GM23338 (cell line): ENCODE measurements around the gene DBNL. TPM values are rescaled to one million over a fixed set of nuclear protein-coding genes. Genes with fewer than 3 reads are reported as not detected.

Source experiments
- ATAC-seq: fragments of 200-7000 bp; cut with Tn5 transposase; 3 replicates; pipeline ENCODE4 v1.9.1; 2020
- DNase-seq: peaks from one replicate; pipeline ENCODE4 v3.0.0-alpha.2; 2015; ENCODE audit warnings: low spot score
- H2AFZ ChIP-seq: fragments of 200-600 bp; sonication (generic); 2 replicates; pipeline ENCODE4 v1.8.0; 2016; ENCODE audit warnings: antibody characterized with exemption, mild to moderate bottlenecking, moderate library complexity
- H3F3A ChIP-seq: fragments of 200-600 bp; sonication (generic); replicated peaks from 2 replicates; pipeline ENCODE4 v1.8.0; 2017; ENCODE audit warnings: antibody characterized with exemption, mixed run types, low read depth
- H3K27ac ChIP-seq: fragments of 200-600 bp; sonication (generic); 2 replicates; pipeline ENCODE4 v1.6.1; 2016; ENCODE audit warnings: low read depth
- H3K27me3 ChIP-seq: fragments of 200-600 bp; sonication (generic); 2 replicates; pipeline ENCODE4 v1.8.0; 2016; ENCODE audit warnings: mild to moderate bottlenecking, mixed run types, moderate library complexity; ENCODE audit not compliant: insufficient read depth
- H3K36me3 ChIP-seq: fragments of 200-600 bp; sonication (generic); 2 replicates; pipeline ENCODE4 v1.8.0; 2016; ENCODE audit warnings: mild to moderate bottlenecking; ENCODE audit not compliant: insufficient read depth
- H3K4me1 ChIP-seq: fragments of 200-600 bp; sonication (generic); 2 replicates; pipeline ENCODE4 v1.8.0; 2016; ENCODE audit warnings: mild to moderate bottlenecking, moderate library complexity; ENCODE audit not compliant: insufficient read depth
- H3K4me2 ChIP-seq: fragments of 200-600 bp; sonication (generic); 2 replicates; pipeline ENCODE4 v1.7.1; 2017; ENCODE audit warnings: mixed run types
- H3K4me3 ChIP-seq: fragments of 200-600 bp; sonication (generic); 2 replicates; pipeline ENCODE4 v1.6.1; 2016; ENCODE audit warnings: mixed run types
- H3K79me2 ChIP-seq: fragments of 200-600 bp; sonication (generic); replicated peaks from 2 replicates; pipeline ENCODE4 v1.8.0; 2017; ENCODE audit warnings: mild to moderate bottlenecking; ENCODE audit not compliant: insufficient read depth
- H3K9me2 ChIP-seq: fragments of 200-600 bp; sonication (generic); 2 replicates; pipeline ENCODE4 v1.8.0; 2017; ENCODE audit not compliant: insufficient read depth
- H4K20me1 ChIP-seq: fragments of 200-600 bp; sonication (generic); replicated peaks from 2 replicates; pipeline ENCODE4 v1.8.0; 2017; ENCODE audit warnings: mild to moderate bottlenecking; ENCODE audit not compliant: insufficient read depth
- H3K27ac Mint-ChIP-seq: 2 replicates; pipeline ENCODE4 v1.8.0; 2020; ENCODE audit warnings: inconsistent platforms, mild to moderate bottlenecking, moderate library complexity, mixed read lengths
- H3K27me3 Mint-ChIP-seq: 3 replicates; pipeline ENCODE4 v1.8.0; 2022; ENCODE audit warnings: low read depth, mild to moderate bottlenecking, moderate library complexity, mixed read lengths, inconsistent platforms; ENCODE audit not compliant: insufficient read depth, poor library complexity
- H3K36me3 Mint-ChIP-seq: 3 replicates; pipeline ENCODE4 v1.8.0; 2021; ENCODE audit warnings: low read depth, mild to moderate bottlenecking, inconsistent platforms, moderate library complexity, mixed read lengths
- H3K4me1 Mint-ChIP-seq: 3 replicates; pipeline ENCODE4 v1.8.0; 2020; ENCODE audit warnings: mild to moderate bottlenecking, inconsistent platforms, mixed read lengths
- H3K4me3 Mint-ChIP-seq: 3 replicates; pipeline ENCODE4 v1.8.0; 2021; ENCODE audit warnings: moderate library complexity, mild to moderate bottlenecking, inconsistent platforms, mixed read lengths
- H3K9me3 Mint-ChIP-seq: 3 replicates; pipeline ENCODE4 v1.8.0; 2020; ENCODE audit warnings: moderate library complexity, mild to moderate bottlenecking, inconsistent platforms, mixed read lengths
- CREB1 ChIP-seq: fragments of 250-450 bp; sonication (Bioruptor Pico); IDR thresholded peaks from 2 replicates; pipeline ENCODE4 v1.5.0; 2020; ENCODE audit warnings: low read depth, mild to moderate bottlenecking, moderate library complexity
- EZH2 ChIP-seq: fragments of 200-600 bp; sonication (generic); IDR thresholded peaks from one replicate; pipeline ENCODE4 v1.8.0; 2017; ENCODE audit warnings: antibody characterized with exemption, mild to moderate bottlenecking, low read depth; ENCODE audit not compliant: unreplicated experiment
- EZH2phosphoT487 ChIP-seq: fragments of 200-600 bp; sonication (generic); IDR thresholded peaks from one replicate; pipeline ENCODE4 v1.8.1; 2018; ENCODE audit warnings: antibody characterized with exemption; ENCODE audit not compliant: unreplicated experiment
- JUNB ChIP-seq: IDR thresholded peaks from one replicate; pipeline ENCODE4 v1.6.1; 2016; ENCODE audit warnings: antibody characterized with exemption; ENCODE audit not compliant: unreplicated experiment
- NANOG ChIP-seq: IDR thresholded peaks from 2 replicates; pipeline ENCODE4 v1.6.1; 2016; ENCODE audit warnings: antibody characterized with exemption, borderline replicate concordance
- POLR2AphosphoS5 ChIP-seq: IDR thresholded peaks from 2 replicates; pipeline ENCODE4 v1.6.1; 2016; ENCODE audit warnings: antibody characterized with exemption, low read depth
- STAT1 ChIP-seq: IDR thresholded peaks from one replicate; pipeline ENCODE4 v1.6.1; 2016; ENCODE audit warnings: antibody characterized with exemption; ENCODE audit not compliant: unreplicated experiment
- ZNF114 ChIP-seq: fragments of 250-450 bp; sonication (Bioruptor Pico); IDR thresholded peaks from 2 replicates; pipeline ENCODE4 v1.5.0; 2020; ENCODE audit warnings: mild to moderate bottlenecking, moderate library complexity
- ZNF331 ChIP-seq: fragments of 250-450 bp; sonication (Bioruptor Pico); IDR thresholded peaks from 2 replicates; pipeline ENCODE4 v1.5.0; 2020; ENCODE audit warnings: low read depth, mild to moderate bottlenecking, moderate library complexity
- polyA plus RNA-seq: library from polyadenylated mRNA; unstranded; fragments of >200 nt; fragmentation: Nextera tagmentation; extraction: Ambion mirVana; gene quantifications from 2 replicates; pipeline ENCODE4 v1.2.1, GENCODE V29; 2016
- total RNA-seq: library from RNA; depleted of rRNA; stranded (reverse); fragments of >200 nt; shearing (Covaris generic); gene quantifications from 2 replicates; pipeline ENCODE4 v1.2.3, GENCODE V29; 2014
- TF ChIP-seq, protein P1 (sequence below), 2 experiments: fragments of 200-600 bp in 1 of 2; sonication (generic) in 1 of 2; conservative IDR thresholded peaks; 2 replicates each; pipeline versions ENCODE4 v1.5.1 to v1.6.1; 2016 to 2017; ENCODE audit warnings: antibody characterized with exemption in 2 of 2, low read depth in 2 of 2, mild to moderate bottlenecking in 2 of 2, moderate library complexity in 1 of 2
- TF ChIP-seq, protein P2 (sequence below): fragments of 250-450 bp; sonication (Bioruptor Pico); IDR thresholded peaks from 2 replicates; pipeline ENCODE4 v1.5.0; 2020; ENCODE audit warnings: mild to moderate bottlenecking, moderate library complexity
- TF ChIP-seq, protein P3 (sequence below): IDR thresholded peaks from 2 replicates; pipeline ENCODE4 v1.6.1; 2016; ENCODE audit warnings: antibody characterized with exemption
- TF ChIP-seq, protein P4 (sequence below): IDR thresholded peaks from one replicate; pipeline ENCODE4 v1.6.1; 2018; ENCODE audit warnings: antibody characterized with exemption; ENCODE audit not compliant: unreplicated experiment

The DBNL gene
- total and polyA plus RNA-seq, 2 experiments from 2014 or later, result 18.1 to 49.4 TPM

DNA sequence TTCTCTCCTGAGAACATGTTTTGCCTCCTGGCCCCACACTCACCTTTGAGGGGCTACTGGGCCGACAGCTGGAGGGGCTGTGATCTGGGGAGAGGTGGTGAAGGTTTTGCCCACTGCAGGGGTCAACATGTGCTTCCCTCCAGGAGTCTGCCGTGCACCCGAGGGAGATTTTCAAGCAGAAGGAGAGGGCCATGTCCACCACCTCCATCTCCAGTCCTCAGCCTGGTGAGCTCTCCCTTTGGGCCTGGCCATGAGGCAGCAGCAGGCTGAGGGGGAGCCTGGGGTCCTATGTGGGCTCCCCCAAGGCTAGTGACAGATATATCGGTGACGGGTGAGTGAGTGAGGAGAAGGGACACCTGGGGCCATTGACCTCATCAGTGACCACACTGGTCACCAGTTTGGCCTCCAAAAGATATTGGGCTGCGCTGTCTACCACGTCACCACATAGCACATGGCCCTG, 14.3 kb downstream of the DBNL start:
- no peak for TF ChIP-seq CREB1 (CRISPR knock-in tag)
- TF ChIP-seq JUNB, result no peak
- TF ChIP-seq ZNF331 (CRISPR knock-in tag), result no peak
- TF ChIP-seq STAT1, result no peak
- TF ChIP-seq, protein P1, sequence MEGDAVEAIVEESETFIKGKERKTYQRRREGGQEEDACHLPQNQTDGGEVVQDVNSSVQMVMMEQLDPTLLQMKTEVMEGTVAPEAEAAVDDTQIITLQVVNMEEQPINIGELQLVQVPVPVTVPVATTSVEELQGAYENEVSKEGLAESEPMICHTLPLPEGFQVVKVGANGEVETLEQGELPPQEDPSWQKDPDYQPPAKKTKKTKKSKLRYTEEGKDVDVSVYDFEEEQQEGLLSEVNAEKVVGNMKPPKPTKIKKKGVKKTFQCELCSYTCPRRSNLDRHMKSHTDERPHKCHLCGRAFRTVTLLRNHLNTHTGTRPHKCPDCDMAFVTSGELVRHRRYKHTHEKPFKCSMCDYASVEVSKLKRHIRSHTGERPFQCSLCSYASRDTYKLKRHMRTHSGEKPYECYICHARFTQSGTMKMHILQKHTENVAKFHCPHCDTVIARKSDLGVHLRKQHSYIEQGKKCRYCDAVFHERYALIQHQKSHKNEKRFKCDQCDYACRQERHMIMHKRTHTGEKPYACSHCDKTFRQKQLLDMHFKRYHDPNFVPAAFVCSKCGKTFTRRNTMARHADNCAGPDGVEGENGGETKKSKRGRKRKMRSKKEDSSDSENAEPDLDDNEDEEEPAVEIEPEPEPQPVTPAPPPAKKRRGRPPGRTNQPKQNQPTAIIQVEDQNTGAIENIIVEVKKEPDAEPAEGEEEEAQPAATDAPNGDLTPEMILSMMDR (conservative IDR thresholded peaks at IDR 0.05; ENCODE audit: low read depth in 2 of 2), result no peak
- no peak for TF ChIP-seq EZH2phosphoT487
- no peak for TF ChIP-seq NANOG
- no peak for TF ChIP-seq ZNF114 (CRISPR knock-in tag)
- TF ChIP-seq, protein P2, sequence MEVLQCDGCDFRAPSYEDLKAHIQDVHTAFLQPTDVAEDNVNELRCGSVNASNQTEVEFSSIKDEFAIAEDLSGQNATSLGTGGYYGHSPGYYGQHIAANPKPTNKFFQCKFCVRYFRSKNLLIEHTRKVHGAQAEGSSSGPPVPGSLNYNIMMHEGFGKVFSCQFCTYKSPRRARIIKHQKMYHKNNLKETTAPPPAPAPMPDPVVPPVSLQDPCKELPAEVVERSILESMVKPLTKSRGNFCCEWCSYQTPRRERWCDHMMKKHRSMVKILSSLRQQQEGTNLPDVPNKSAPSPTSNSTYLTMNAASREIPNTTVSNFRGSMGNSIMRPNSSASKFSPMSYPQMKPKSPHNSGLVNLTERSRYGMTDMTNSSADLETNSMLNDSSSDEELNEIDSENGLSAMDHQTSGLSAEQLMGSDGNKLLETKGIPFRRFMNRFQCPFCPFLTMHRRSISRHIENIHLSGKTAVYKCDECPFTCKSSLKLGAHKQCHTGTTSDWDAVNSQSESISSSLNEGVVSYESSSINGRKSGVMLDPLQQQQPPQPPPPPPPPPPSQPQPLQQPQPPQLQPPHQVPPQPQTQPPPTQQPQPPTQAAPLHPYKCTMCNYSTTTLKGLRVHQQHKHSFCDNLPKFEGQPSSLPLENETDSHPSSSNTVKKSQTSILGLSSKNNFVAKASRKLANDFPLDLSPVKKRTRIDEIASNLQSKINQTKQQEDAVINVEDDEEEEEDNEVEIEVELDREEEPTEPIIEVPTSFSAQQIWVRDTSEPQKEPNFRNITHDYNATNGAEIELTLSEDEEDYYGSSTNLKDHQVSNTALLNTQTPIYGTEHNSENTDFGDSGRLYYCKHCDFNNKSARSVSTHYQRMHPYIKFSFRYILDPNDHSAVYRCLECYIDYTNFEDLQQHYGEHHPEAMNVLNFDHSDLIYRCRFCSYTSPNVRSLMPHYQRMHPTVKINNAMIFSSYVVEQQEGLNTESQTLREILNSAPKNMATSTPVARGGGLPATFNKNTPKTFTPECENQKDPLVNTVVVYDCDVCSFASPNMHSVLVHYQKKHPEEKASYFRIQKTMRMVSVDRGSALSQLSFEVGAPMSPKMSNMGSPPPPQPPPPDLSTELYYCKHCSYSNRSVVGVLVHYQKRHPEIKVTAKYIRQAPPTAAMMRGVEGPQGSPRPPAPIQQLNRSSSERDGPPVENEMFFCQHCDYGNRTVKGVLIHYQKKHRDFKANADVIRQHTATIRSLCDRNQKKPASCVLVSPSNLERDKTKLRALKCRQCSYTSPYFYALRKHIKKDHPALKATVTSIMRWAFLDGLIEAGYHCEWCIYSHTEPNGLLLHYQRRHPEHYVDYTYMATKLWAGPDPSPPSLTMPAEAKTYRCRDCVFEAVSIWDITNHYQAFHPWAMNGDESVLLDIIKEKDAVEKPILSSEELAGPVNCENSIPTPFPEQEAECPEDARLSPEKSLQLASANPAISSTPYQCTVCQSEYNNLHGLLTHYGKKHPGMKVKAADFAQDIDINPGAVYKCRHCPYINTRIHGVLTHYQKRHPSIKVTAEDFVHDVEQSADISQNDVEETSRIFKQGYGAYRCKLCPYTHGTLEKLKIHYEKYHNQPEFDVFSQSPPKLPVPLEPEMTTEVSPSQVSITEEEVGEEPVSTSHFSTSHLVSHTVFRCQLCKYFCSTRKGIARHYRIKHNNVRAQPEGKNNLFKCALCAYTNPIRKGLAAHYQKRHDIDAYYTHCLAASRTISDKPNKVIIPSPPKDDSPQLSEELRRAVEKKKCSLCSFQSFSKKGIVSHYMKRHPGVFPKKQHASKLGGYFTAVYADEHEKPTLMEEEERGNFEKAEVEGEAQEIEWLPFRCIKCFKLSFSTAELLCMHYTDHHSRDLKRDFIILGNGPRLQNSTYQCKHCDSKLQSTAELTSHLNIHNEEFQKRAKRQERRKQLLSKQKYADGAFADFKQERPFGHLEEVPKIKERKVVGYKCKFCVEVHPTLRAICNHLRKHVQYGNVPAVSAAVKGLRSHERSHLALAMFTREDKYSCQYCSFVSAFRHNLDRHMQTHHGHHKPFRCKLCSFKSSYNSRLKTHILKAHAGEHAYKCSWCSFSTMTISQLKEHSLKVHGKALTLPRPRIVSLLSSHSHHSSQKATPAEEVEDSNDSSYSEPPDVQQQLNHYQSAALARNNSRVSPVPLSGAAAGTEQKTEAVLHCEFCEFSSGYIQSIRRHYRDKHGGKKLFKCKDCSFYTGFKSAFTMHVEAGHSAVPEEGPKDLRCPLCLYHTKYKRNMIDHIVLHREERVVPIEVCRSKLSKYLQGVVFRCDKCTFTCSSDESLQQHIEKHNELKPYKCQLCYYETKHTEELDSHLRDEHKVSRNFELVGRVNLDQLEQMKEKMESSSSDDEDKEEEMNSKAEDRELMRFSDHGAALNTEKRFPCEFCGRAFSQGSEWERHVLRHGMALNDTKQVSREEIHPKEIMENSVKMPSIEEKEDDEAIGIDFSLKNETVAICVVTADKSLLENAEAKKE (CRISPR knock-in tag), result no peak
- no peak for TF ChIP-seq POLR2AphosphoS5
- TF ChIP-seq, protein P3, sequence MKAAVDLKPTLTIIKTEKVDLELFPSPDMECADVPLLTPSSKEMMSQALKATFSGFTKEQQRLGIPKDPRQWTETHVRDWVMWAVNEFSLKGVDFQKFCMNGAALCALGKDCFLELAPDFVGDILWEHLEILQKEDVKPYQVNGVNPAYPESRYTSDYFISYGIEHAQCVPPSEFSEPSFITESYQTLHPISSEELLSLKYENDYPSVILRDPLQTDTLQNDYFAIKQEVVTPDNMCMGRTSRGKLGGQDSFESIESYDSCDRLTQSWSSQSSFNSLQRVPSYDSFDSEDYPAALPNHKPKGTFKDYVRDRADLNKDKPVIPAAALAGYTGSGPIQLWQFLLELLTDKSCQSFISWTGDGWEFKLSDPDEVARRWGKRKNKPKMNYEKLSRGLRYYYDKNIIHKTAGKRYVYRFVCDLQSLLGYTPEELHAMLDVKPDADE, result no peak
- no peak for TF ChIP-seq EZH2
- TF ChIP-seq, protein P4, sequence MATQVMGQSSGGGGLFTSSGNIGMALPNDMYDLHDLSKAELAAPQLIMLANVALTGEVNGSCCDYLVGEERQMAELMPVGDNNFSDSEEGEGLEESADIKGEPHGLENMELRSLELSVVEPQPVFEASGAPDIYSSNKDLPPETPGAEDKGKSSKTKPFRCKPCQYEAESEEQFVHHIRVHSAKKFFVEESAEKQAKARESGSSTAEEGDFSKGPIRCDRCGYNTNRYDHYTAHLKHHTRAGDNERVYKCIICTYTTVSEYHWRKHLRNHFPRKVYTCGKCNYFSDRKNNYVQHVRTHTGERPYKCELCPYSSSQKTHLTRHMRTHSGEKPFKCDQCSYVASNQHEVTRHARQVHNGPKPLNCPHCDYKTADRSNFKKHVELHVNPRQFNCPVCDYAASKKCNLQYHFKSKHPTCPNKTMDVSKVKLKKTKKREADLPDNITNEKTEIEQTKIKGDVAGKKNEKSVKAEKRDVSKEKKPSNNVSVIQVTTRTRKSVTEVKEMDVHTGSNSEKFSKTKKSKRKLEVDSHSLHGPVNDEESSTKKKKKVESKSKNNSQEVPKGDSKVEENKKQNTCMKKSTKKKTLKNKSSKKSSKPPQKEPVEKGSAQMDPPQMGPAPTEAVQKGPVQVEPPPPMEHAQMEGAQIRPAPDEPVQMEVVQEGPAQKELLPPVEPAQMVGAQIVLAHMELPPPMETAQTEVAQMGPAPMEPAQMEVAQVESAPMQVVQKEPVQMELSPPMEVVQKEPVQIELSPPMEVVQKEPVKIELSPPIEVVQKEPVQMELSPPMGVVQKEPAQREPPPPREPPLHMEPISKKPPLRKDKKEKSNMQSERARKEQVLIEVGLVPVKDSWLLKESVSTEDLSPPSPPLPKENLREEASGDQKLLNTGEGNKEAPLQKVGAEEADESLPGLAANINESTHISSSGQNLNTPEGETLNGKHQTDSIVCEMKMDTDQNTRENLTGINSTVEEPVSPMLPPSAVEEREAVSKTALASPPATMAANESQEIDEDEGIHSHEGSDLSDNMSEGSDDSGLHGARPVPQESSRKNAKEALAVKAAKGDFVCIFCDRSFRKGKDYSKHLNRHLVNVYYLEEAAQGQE, result no peak
- Histone ChIP-seq H4K20me1 (peaks cover 12% of the 10 kb centered on the region), H3K9me2 (no peaks in the 10 kb centered on the region), H3K4me1 (peaks cover 7% of the 10 kb centered on the region), H3K4me3 (no peak overlapping the region), H3K4me2 (no peak overlapping the region), H3F3A (peaks cover 5% of the 10 kb centered on the region; the same call in 1 of the 2 replicates), H3K79me2 (no peaks in the 10 kb centered on the region), H3K27ac (no peak overlapping the region), H3K27me3 (no peaks in the 10 kb centered on the region), H2AFZ (no peak overlapping the region), H3K36me3 (no peaks in the 10 kb centered on the region; the same call in 1 of the 2 replicates)
- H3K27me3 Mint-ChIP-seq, result peaks cover 4% of the 10 kb centered on the region
- H3K4me1 Mint-ChIP-seq, result peaks cover 3% of the 10 kb centered on the region; the same call in 2 of the 3 replicates
- ATAC-seq (no peak), DNase-seq (no peak)
- no peak overlapping the region for H3K4me3 Mint-ChIP-seq
- H3K9me3 Mint-ChIP-seq, result no peaks in the 10 kb centered on the region
- H3K36me3 Mint-ChIP-seq, result peaks cover 55% of the 10 kb centered on the region
- no peak overlapping the region for H3K27ac Mint-ChIP-seq
